HL-60/S4 treated with phorbol 12-myristate 13-acetate at 8.2 ng/mL for 4 days and 3 days (cell line): ENCODE results near the gene PPP2R1A.

Source experiments
- in situ Hi-C: fragments of 300-500 bp; cut with MboI; formaldehyde crosslinking; loops from 2 replicates; pipeline ENCODE4 v1.15.0; 2022; ENCODE audit warnings: low sequenced_read_pairs

PPP2R1A gene

DNA sequence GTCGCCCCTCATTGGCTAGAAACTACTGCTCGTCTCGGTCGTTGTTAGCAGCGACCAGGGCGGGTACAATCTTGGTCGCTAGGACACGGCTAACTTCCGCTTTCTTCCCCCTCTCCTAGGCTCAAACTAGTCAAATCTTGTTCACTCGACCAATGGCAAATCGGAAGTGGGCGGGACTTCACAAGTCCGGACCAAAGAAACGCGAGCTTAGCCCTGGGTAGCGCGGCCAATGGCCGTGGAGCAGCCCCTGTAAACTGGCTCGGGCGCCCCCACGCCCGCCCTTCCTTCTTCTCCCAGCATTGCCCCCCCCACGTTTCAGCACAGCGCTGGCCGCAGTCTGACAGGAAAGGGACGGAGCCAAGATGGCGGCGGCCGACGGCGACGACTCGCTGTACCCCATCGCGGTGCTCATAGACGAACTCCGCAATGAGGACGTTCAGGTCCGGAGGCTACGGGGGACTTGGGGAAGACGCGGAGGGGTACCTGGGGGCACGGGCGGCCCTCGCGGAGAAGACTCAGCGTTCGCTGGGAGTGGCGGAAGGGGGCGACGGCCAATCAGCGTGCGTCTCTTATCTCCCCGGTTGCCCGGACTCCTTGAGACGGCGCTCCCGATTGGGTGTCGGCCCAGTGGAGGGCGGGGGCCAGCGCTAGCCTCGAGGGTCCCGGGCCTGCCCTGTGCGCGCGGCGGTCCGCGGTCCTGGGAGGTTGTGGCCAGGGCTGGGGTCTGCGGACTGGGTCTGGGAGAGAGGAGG lies at the start of gene PPP2R1A:
PPP2R1A (plus strand) TSS at position 318 of the 752 bp plus-strand sequence; CDS start at position 363, 45 bp downstream.
- in situ Hi-C loops: no loop called here

DNA sequence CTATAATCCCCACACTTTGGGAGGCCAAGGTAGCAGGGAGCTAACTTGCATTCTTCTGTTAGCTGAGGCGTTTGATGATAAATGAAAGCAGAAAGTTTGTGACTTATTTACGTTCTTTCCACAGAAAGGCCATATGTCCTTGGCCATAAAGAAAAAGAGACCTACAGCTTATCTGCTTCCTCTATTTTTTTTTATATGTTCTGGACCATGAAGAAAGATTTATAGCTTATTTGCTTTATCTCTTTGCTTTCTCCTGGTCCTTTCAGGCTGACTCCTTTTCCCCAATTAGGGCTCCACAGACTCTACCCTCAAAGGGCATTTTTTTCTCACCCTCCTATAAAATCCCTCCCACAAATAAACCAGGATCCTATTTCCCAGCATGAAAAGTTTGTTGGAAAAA lies 48.6 kb upstream of the PPP2R1A start:
- in situ Hi-C loops: no loop called here

DNA sequence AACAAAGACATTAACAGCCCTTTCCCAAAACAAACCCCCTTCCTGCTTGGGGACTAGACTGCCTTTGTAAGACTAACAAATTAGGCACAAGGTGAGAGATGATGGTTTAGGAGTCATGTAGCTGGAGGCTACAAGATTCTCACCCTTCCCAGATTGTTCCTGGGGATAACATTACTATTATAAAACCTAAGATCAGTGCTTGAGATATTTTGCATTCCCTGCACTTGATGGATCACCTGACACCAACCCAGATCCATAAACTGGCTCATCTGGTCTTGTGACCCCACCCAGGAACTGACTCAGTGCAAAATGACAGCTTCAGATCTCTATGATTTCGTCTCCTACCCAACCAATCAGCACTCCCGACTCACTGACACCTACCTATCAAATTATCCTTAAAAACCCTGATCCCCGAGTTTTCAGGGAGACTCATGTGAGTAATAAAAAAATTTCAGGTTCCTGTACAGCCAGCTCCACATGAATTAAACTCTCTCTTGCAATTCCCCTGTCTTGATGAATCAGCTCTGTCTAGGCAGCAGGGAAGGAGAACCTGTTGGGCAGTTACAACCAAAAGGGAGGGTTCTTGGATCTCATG lies 47.8 kb upstream of the PPP2R1A start:
- in situ Hi-C loops: no loop called here

DNA sequence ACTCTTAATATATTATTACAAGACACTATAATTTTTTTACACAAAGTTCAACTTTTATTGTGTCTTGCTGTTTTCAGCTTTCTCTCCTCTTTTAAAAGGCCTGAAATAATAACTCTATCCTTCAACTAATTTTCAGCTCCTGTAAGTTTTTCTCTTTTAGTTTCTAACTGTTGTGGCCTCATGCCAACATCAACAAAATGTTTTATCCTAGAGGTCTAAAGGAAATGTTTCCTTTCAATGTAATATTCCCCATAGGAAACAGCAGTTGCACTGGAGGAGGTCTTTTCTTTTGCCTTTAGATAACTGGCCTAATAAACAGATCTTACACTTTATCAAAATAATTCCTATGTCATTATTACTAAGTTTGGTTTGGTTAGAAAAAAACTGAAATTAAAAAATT lies 41.6 kb upstream of the PPP2R1A start:
- in situ Hi-C loops: no loop called here

- in situ Hi-C loops: no loop called here
Measured at GRCh38 chr19:52155596-52156359, 34.1 kb upstream of the PPP2R1A start.

GRCh38 chr19:52170304-52170703 lies 19.5 kb upstream of the PPP2R1A start:
- in situ Hi-C loops: no loop called here

DNA sequence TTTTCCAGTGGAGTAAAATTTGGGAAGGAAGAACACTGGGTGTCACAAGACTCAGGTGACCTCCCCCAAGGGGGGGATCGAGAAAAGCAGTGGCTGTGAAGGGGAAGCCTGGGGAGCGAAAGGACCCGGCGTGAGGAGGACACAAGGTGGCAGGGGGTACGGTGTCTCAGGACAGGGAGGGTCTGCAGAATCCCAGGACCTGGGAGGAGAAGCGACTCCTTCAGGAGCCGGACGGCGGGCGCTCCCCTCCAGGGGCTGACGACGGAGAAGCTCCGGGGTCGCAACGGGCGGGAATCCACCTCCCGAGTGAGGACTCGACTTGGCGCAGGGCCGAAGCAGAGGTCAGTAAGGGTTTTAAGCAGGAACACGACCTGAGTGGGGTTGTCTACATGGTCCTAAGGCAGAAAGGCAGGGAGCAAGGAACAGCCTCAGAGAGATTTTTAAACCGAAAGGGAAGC lies 19.0 kb upstream of the PPP2R1A start:
- in situ Hi-C loops: no loop called here

GRCh38 chr19:52171321-52172169 lies 18.3 kb upstream of the PPP2R1A start, which contains the start of gene ZNF836:
ZNF836 (minus strand) TSS chr19:52171621; CDS start chr19:52168072, 3,549 bp downstream.
- in situ Hi-C loops: no loop called here

GRCh38 chr19:52172347-52172746 lies 17.5 kb upstream of the PPP2R1A start:
- in situ Hi-C loops: no loop called here

GRCh38 chr19:52176574-52176973 lies 13.3 kb upstream of the PPP2R1A start:
- in situ Hi-C loops: no loop called here

- in situ Hi-C loops: no loop called here
Measured at GRCh38 chr19:52187407-52187806, 2.4 kb upstream of the PPP2R1A start.

- in situ Hi-C loops: no loop called here
Measured at GRCh38 chr19:52188822-52189734, 774 bp upstream of the PPP2R1A start.

DNA sequence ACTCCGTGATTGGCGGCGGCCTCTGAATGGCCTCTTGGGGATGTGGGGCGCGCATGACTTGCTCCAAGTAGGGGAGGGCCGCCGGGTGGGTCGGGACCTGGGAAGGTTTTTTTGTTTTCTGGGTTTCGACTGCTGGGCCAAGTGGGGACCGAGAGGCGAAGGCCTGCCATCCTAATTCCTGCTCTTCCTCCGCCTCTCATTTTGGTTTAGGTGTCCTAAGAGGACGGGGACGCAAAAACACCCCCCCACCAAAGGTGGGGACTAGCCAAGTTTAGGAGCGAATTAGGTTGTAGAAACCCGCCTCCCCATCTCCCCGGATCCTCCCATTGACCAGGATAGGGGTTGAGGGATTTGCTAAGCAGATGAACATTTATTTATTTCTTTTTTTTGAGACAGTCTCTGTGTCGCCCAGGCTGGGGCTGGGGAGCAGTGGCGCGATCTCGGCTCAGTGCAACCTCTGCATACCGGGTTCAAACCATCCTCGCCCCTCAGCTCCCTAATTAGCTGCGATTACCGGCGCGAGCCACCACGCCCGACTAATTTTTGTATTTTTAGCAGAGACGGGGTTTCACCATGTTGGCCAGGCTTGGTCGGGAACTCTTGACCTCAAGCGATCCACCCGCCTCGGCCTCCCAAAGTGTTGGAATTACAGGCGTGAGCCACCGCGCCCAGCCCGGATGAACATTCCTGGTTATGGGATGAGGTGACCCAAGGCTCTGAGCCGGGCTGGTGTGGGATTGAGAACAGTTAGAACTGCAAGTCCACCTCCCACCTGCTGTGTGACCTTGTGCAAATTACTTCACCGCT lies 838 bp downstream of the PPP2R1A start:
- in situ Hi-C loops: no loop called here

DNA sequence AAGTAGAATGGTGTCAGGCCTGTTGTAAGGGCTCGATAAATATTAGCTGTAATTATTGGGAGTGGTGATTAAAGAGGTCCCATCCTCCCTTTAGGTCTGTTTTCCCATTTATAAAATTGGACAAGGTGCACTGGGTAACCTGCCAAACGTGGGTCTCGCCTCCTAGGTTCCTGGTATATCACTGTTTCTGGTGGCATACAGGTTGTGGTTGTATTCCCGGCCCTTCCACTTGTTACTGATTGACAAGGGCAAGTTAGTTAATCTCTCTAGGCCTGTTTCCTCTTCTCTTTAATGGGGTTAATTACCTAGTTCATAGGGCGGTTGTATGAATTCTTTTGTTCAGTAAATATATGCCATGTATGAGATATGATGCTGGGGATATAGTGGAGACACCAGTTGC lies 1.5 kb downstream of the PPP2R1A start:
- in situ Hi-C loops: no loop called here

- in situ Hi-C loops: no loop called here
Measured at GRCh38 chr19:52191951-52192350, 2.1 kb downstream of the PPP2R1A start.

DNA sequence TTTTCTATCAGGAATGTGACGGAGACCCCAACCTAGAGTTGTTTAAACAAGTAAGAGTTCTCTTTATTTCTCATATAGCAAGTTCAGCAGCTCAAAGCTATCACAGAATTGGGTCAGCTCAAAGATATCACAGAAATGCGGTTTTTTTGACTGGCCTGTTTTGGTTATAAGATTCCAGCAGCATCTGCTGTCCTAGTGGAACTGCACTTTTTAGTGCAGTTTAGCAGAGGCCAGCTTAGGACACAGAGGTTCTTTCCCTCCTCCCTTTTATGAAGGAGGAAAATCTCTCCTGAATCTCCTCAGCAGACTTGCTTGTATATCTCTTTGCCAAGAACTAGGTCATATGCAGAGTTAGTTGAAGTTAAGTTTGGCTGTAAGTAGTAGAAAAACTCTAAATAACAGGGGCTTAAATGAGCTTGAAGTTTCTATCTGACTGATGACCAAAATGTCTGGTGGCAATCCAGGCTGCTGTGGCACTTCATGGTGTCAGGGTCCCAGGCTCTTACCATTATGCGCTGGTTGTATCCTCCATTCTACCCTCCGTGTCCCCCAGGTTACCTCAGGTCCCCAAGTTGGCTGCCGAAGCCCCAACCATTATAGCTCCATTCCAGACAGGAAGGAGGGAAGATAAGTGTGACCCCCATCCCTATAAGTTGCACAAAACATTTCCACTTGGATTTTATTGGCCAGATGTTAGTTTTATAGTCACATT lies 6.6 kb downstream of the PPP2R1A start:
- in situ Hi-C loops: no loop called here

GRCh38 chr19:52197964-52198363 lies 8.1 kb downstream of the PPP2R1A start:
- in situ Hi-C loops: no loop called here

DNA sequence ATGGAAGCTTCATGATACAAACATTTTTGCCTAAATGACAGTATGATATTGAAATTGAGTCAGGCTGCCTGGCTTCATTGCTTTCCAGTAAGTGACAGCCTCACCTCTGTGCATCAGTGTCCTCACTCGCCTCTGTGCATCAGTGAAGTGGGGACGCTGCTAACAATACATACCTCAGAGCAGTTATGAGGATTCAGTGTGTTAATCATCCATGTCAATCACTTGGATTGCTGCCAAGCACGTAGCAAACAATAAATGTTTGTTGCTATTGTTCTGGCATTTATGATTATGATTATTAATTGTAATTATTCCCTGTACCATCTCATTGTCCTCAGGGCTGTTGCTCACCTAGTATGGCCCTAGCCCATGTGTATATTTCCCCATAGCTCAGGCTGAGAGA lies 8.8 kb downstream of the PPP2R1A start:
- in situ Hi-C loops: no loop called here
